DND-41 (cell line): ENCODE measurements around the gene CUBN.

ENCODE experiments used
- ATAC-seq: fragments of 200-7000 bp; cut with Tn5 transposase; 3 replicates; pipeline ENCODE4 v1.9.1; 2021; ENCODE audit warnings: low read depth; ENCODE audit not compliant: insufficient read depth
- DNase-seq: peaks from one replicate; pipeline ENCODE4 v3.0.0-alpha.2; 2020
- H2AFZ ChIP-seq: 2 replicates; pipeline ENCODE4 v1.6.0; 2012; ENCODE audit warnings: low read depth, low read length
- H3K27ac ChIP-seq: 2 replicates; pipeline ENCODE4 v1.5.1; 2012; ENCODE audit warnings: low read length, inconsistent platforms
- H3K27me3 ChIP-seq: fragments of 200-600 bp; sonication (generic); 2 replicates; pipeline ENCODE4 v1.6.0; 2012; ENCODE audit warnings: low read length, mild to moderate bottlenecking, inconsistent platforms; ENCODE audit not compliant: insufficient read depth, poor library complexity
- H3K36me3 ChIP-seq: 2 replicates; pipeline ENCODE4 v1.5.1; 2012; ENCODE audit warnings: low read length, inconsistent platforms; ENCODE audit not compliant: insufficient read depth
- H3K4me1 ChIP-seq: 2 replicates; pipeline ENCODE4 v1.5.1; 2012; ENCODE audit warnings: mild to moderate bottlenecking, low read length; ENCODE audit not compliant: insufficient read depth
- H3K4me2 ChIP-seq: 2 replicates; pipeline ENCODE4 v1.6.0; 2012; ENCODE audit warnings: mild to moderate bottlenecking, moderate library complexity, low read length, inconsistent platforms; ENCODE audit not compliant: insufficient read depth
- H3K4me3 ChIP-seq, 2 experiments: fragments of 200-600 bp in 1 of 2; shearing (Covaris generic) in 1 of 2; 2 replicates each; pipeline ENCODE4 v1.5.1; 2012 to 2016; ENCODE audit warnings: inconsistent platforms in 2 of 2, low read length in 2 of 2, mild to moderate bottlenecking in 2 of 2, low read depth in 1 of 2, moderate library complexity in 1 of 2
- H3K79me2 ChIP-seq: 2 replicates; pipeline ENCODE4 v1.6.0; 2012; ENCODE audit warnings: low read length, inconsistent platforms; ENCODE audit not compliant: insufficient read depth
- H3K9ac ChIP-seq: 2 replicates; pipeline ENCODE4 v1.6.0; 2012; ENCODE audit warnings: low read depth, mild to moderate bottlenecking, inconsistent platforms, low read length, moderate library complexity
- H3K9me3 ChIP-seq: 2 replicates; pipeline ENCODE4 v1.5.1; 2012; ENCODE audit warnings: low read length, moderate library complexity, mild to moderate bottlenecking, inconsistent platforms; ENCODE audit not compliant: insufficient read depth, severe bottlenecking
- H4K20me1 ChIP-seq: 2 replicates; pipeline ENCODE4 v1.6.0; 2012; ENCODE audit warnings: low read length; ENCODE audit not compliant: insufficient read depth
- EZH2 ChIP-seq: IDR thresholded peaks from 3 replicates; pipeline ENCODE4 v1.6.1; 2012; ENCODE audit warnings: borderline replicate concordance, low read depth, mild to moderate bottlenecking, moderate library complexity, low read length, inconsistent platforms; ENCODE audit not compliant: severe bottlenecking
- TF ChIP-seq, protein P1 (sequence below): IDR thresholded peaks from 2 replicates; pipeline ENCODE4 v1.5.1; 2012; ENCODE audit warnings: borderline replicate concordance, low read length, moderate library complexity, mild to moderate bottlenecking; ENCODE audit not compliant: poor library complexity, severe bottlenecking; ENCODE audit errors: extremely low read depth

The CUBN gene

DNA sequence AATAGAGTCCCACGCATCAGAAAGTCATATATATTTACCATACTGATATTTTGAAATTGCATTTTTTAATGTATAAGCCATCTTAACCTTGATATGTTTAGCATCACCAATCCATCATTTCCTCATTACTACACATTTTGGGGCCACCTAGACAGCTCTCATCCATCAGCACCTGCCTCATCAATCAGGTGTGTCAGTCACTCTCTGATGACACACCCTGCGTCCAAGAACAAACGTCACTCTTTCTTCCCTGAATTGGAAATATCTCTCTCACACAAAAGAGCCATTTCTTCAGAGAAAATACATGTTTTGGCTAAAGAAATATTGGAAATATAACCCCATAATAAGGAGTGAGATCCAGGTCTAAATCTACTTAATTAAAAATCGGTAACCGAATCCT, 273.5 kb downstream of the CUBN start:
- Histone ChIP-seq H4K20me1 (no peaks in the 10 kb centered on the region), H3K4me2 (no peak overlapping the region), H3K79me2 (no peaks in the 10 kb centered on the region), H3K4me3 (no peak overlapping the region), H3K4me1 (no peaks in the 10 kb centered on the region), H3K9me3 (no peaks in the 10 kb centered on the region), H2AFZ (no peak overlapping the region), H3K27ac (no peak overlapping the region), H3K9ac (no peak overlapping the region), H3K27me3 (no peaks in the 10 kb centered on the region), H3K36me3 (no peaks in the 10 kb centered on the region)
- no peak for DNase-seq
- TF ChIP-seq, protein P1, sequence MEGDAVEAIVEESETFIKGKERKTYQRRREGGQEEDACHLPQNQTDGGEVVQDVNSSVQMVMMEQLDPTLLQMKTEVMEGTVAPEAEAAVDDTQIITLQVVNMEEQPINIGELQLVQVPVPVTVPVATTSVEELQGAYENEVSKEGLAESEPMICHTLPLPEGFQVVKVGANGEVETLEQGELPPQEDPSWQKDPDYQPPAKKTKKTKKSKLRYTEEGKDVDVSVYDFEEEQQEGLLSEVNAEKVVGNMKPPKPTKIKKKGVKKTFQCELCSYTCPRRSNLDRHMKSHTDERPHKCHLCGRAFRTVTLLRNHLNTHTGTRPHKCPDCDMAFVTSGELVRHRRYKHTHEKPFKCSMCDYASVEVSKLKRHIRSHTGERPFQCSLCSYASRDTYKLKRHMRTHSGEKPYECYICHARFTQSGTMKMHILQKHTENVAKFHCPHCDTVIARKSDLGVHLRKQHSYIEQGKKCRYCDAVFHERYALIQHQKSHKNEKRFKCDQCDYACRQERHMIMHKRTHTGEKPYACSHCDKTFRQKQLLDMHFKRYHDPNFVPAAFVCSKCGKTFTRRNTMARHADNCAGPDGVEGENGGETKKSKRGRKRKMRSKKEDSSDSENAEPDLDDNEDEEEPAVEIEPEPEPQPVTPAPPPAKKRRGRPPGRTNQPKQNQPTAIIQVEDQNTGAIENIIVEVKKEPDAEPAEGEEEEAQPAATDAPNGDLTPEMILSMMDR = no peak
- TF ChIP-seq EZH2 = no peak
- ATAC-seq = no peak

- Histone ChIP-seq H3K36me3 (no peaks in the 10 kb centered on the region), H3K9me3 (no peaks in the 10 kb centered on the region), H3K4me1 (no peaks in the 10 kb centered on the region), H3K9ac (no peak overlapping the region), H3K79me2 (no peaks in the 10 kb centered on the region), H4K20me1 (no peaks in the 10 kb centered on the region), H3K4me2 (no peak overlapping the region), H3K27me3 (no peaks in the 10 kb centered on the region), H3K27ac (no peak overlapping the region), H3K4me3 (no peak overlapping the region), H2AFZ (no peak overlapping the region)
- ATAC-seq (no peak), DNase-seq (no peak)
- TF ChIP-seq, protein P1 = no peak
- no peak for TF ChIP-seq EZH2
These were observed 275.0 kb downstream of the CUBN start for GRCh38 chr10:16854623-16855022.

GRCh38 chr10:16853809-16854208, 275.8 kb downstream of the CUBN start:
- Histone ChIP-seq H3K27me3 (no peaks in the 10 kb centered on the region), H4K20me1 (no peaks in the 10 kb centered on the region), H2AFZ (no peak overlapping the region), H3K79me2 (no peaks in the 10 kb centered on the region), H3K36me3 (no peaks in the 10 kb centered on the region), H3K4me1 (no peaks in the 10 kb centered on the region), H3K4me2 (no peak overlapping the region), H3K27ac (no peak overlapping the region), H3K4me3 (no peak overlapping the region), H3K9ac (no peak overlapping the region), H3K9me3 (no peaks in the 10 kb centered on the region)
- ATAC-seq = no peak
- TF ChIP-seq, protein P1 = no peak
- TF ChIP-seq EZH2 = no peak
- DNase-seq = no peak

DNA sequence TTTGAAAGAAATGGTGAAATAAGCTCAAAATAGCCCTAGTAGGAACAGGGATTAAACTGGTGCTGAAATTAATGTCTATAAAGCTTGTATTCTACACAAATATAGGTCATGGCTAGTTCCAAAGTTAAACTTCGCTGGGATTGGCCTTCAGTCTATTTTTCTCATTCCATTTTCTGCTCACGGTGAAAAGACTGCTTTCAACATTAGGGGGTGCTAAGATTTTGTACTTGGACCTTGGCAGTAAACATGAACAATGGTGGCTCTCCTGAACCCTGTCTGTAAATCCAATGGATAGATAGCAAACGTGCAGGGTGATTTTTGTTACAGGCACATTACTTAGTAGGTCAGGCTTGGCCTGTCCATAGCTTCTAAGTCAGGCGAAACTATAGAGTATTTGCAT, 276.4 kb downstream of the CUBN start:
- H3K79me2 ChIP-seq = no peaks in the 10 kb centered on the region
- ATAC-seq (peak; percentile 57; the same call in 2 of the 3 replicates), DNase-seq (no peak)
- no peaks in the 10 kb centered on the region for H3K27me3 ChIP-seq
- TF ChIP-seq, protein P1 = peak; percentile 64
- no peak for TF ChIP-seq EZH2
- no peak overlapping the region for H3K4me2 ChIP-seq
- no peaks in the 10 kb centered on the region for H3K9me3 ChIP-seq
- H2AFZ ChIP-seq = no peak overlapping the region
- no peaks in the 10 kb centered on the region for H3K36me3 ChIP-seq
- H3K27ac ChIP-seq = no peak overlapping the region
- H4K20me1 ChIP-seq = no peaks in the 10 kb centered on the region
- no peak overlapping the region for H3K4me3 ChIP-seq
- H3K4me1 ChIP-seq = no peaks in the 10 kb centered on the region
- no peak overlapping the region for H3K9ac ChIP-seq
